VCaP (cell line): ENCODE results near the gene ANKRD33B.
"Not testable (repeated sequence)": the region's sequence is repeated elsewhere in the genome, so short reads cannot be mapped to it uniquely, and the experiment has no call there.

Experiments used
- H3K27ac ChIP-seq: fragments of 450-650 bp; 2 replicates; pipeline ENCODE4 v1.5.1; 2017
- CTCF ChIP-seq: fragments of 450-650 bp; conservative IDR thresholded peaks from 2 replicates; pipeline ENCODE4 v1.5.1; 2017; ENCODE audit warnings: mild to moderate bottlenecking, moderate library complexity

The ANKRD33B gene

DNA sequence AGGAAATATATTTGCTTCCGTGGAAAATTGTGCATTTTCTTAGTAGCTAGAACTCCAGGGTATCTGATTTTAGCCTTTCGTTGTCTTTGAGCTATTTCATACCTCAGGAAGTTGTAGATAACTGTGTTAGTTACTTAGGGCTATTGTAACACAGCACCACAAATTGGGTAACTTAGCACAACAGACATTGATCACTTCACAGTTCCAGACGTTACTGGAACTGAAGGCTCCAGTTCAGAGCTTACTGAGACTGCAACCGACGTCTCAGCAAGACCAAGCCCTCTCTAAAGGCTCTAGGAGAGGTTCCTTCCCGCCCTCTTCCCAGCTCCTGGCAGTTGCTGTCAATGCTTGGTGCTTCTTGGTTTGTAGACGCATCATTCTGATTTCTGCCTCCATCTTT is 17.7 kb upstream of the ANKRD33B start:
- no peak for TF ChIP-seq CTCF
- H3K27ac ChIP-seq: no peak overlapping the region

- H3K27ac ChIP-seq: no peak overlapping the region
- TF ChIP-seq CTCF: no peak
Observed at GRCh38 chr5:10548418-10549122, 15.3 kb upstream of the ANKRD33B start.

GRCh38 chr5:10549123-10549514 is 14.8 kb upstream of the ANKRD33B start:
- H3K27ac ChIP-seq: not testable (repeated sequence)

DNA sequence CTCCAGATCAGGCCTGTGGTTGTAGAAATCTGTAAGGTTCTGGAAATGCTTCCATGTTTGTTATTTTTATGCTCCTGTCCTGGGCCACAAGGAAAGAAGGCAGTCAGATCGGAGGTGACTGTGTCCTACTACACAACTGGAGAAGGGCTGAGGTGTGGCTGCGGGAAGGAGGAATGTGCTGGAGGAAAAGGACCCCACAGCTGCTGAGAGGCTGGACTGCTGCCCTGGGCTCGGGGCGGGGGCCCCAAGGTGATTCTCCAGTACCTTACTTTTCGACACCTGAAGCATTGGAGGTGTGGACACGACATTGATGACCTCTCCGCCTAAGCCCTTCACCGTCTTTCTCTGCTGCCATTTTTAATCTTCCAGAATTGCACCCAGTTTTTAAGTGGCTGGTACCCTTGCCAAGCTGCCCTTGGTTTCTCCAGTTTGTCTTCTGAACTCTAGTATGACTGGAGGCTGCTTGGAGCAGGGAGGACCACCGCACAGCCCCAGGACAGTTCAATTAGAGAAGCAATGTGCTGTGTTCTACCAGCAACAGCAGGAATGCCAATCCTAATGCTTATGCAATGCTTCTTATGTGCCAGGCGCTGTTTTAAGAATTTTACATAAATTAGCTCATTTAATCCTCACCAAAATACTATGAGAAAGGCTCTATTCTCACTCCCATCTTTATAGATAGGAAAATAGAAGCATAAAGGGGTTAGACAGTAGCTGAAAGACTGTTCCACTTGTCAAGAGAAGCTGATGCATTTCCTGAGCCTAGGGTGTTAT is 13.5 kb upstream of the ANKRD33B start:
- H3K27ac ChIP-seq: no peak overlapping the region
- TF ChIP-seq CTCF: no peak

DNA sequence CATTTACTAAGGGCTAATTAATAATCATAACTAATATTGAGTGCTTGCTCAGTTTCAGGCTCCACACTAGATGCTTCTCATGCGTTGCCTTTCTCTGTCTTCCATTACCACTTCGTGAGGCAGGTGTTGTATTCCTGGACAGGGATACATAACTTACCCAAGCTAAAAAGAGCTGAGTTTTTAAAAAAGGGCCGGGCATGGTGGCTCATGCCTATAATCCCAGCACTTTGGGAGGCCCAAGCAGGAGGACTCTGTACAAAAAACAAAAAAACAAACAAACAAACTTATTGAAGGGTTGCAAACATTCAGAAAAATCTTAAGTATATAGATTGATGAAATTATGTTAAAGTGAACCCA is 12.1 kb upstream of the ANKRD33B start:
- no peak for TF ChIP-seq CTCF
- no peak overlapping the region for H3K27ac ChIP-seq

DNA sequence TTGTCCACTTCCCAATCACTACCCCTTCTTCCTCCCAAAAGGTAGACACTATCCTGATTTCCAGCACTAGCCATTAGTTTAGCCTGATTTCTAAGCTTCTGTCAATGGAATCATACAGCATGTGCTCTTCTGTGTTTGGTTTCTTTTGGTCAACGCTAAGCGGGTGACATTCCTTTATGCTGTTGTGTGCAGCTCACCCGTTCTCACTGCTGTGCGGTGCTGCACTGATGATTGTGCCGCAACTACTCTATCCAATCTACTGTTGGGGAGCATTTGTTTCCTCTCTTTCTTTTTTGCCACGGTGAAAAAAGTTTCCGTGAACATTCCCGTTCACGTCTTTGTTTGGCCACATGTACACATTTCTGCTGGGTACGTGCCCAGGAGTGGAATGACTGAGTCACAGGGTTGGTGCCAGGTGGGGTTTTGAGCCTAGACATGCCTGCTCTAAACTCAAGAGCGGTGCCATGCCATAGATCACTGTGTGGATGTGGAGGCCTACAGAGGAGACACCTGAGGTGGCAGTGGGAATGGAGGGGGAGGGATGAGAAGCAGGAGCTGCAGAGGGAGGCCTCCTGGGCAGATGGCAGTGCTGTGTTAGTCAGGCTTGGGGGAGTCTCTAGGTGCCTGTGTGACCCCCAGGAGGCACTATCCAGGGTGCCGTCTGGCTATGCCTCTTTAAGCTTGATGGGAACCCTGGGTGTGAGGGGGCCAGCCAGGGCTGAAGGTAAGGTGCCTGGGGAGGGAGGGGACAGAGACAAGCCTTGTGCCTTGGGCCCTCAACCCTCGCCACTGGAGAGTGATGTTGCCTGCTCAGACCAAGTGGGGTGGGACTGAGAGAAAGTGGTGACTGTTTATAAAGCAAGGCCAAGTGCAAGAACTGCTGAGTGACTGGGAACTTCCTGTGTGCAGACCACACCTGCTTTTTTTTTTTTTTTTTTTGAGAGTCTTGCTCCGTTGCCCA is 11.4 kb upstream of the ANKRD33B start:
- no peak for TF ChIP-seq CTCF
- H3K27ac ChIP-seq: no peak overlapping the region

DNA sequence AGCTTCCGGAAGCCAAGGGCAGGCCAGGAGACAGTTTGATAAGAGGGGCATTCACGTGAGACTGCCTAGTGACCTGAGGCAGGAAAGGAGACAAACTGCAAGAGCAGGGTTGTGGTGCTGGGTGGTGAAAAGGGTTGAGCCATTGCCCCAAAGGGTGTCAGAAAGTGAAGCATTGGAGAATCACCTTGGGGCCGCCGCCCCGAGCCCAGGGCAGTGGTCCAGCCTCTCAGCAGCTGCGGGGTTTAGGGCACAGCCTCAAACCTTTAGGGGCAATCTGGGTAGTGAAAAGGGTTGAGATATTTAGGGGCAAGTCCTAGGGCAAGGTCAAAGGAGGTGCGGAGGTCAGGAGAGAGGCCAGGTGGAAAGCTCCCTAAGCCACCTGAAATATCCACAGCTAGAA is 10.4 kb upstream of the ANKRD33B start:
- no peak overlapping the region for H3K27ac ChIP-seq

More for the DNA sequence above, 10.4 kb upstream of the ANKRD33B start:
- TF ChIP-seq CTCF: no peak
